Ovary (tissue), 3 donors: ENCODE measurements around the gene ADGRV1.

Experiments used
- EP300 ChIP-seq: sonication (generic); formaldehyde crosslinking; IDR thresholded peaks from one replicate; pipeline ENCODE4 v1.6.1; 2017; ENCODE audit warnings: antibody characterized with exemption
- POLR2A ChIP-seq: fragments of 450-650 bp; IDR thresholded peaks from one replicate; pipeline ENCODE4 v1.6.1; 2017; ENCODE audit warnings: antibody characterized with exemption, mild to moderate bottlenecking, moderate library complexity
- TF ChIP-seq, protein P1 (sequence below), 3 donors: fragments of 450-650 bp in 2 of 3; fragments of 200-600 bp in 1 of 3; IDR thresholded peaks; one replicate each; pipeline versions ENCODE4 v1.5.1 to v1.8.0; 2016 to 2022; ENCODE audit warnings: antibody characterized with exemption in 3 of 3, mild to moderate bottlenecking in 1 of 3
- donor health status: DM: no; HTN: no; CAD: no.

DNA sequence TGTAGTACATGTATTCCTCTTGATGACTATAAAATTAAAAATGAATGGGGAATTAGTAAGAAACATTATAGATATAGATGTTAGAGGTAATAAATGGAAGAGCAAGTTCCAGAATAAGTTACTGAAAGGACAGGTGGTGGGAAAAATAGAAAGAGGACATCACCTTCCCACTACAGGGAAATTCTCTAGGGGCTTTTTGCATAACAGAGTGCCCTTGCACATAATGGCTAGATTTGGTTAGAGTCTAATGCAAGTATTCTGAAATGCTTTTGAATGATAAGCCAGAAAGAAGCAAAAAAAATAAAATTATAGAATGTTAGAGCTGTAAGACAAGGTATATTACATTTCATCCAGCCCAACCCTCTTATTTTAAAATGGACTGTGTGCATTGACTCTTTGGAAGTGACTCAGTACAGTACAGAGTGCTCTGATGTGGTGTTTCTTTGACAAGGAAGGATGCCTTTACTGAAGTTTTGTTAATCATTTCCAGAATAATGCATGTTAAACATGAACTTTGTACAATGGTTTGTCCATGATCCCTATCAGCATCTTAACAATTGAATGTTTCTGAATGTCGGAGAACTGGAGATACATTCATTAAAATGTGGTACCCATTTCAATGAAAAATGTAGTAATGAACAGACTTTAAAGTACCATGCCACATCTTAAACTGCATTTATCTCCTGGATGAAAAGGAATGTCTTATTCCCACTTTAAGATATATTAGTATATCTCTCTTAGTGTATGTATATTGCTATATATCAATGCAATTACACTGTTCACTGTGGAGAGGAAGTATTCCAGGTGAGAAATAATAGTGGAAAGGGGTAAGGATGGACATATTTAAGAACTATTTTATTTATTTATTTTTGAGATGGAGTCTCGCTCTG is 391.1 kb downstream of the ADGRV1 start:
- TF ChIP-seq POLR2A, result no peak
- TF ChIP-seq, protein P1, sequence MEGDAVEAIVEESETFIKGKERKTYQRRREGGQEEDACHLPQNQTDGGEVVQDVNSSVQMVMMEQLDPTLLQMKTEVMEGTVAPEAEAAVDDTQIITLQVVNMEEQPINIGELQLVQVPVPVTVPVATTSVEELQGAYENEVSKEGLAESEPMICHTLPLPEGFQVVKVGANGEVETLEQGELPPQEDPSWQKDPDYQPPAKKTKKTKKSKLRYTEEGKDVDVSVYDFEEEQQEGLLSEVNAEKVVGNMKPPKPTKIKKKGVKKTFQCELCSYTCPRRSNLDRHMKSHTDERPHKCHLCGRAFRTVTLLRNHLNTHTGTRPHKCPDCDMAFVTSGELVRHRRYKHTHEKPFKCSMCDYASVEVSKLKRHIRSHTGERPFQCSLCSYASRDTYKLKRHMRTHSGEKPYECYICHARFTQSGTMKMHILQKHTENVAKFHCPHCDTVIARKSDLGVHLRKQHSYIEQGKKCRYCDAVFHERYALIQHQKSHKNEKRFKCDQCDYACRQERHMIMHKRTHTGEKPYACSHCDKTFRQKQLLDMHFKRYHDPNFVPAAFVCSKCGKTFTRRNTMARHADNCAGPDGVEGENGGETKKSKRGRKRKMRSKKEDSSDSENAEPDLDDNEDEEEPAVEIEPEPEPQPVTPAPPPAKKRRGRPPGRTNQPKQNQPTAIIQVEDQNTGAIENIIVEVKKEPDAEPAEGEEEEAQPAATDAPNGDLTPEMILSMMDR (IDR thresholded peaks at IDR 0.05), result no peak
- no peak for TF ChIP-seq EP300
